GM19023 (cell line): Measurements from ENCODE around the gene DSTN.

Experiments used
- ATAC-seq: cut with Tn5 transposase; IDR thresholded peaks from one replicate; pipeline ENCODE4 v1.9.1; 2021; ENCODE audit warnings: mild to moderate bottlenecking, moderate library complexity; ENCODE audit not compliant: unreplicated experiment

DSTN gene

GRCh38 chr20:17611540-17612286, 41.8 kb downstream of the DSTN start:
- ATAC-seq: no peak

- no peak for ATAC-seq
These were observed 42.6 kb downstream of the DSTN start for GRCh38 chr20:17612287-17612991.

- ATAC-seq: no peak
These were observed 43.1 kb downstream of the DSTN start for GRCh38 chr20:17612992-17613327.

GRCh38 chr20:17613328-17614175, 43.7 kb downstream of the DSTN start:
- ATAC-seq: no peak

GRCh38 chr20:17614176-17614811, 44.4 kb downstream of the DSTN start:
- ATAC-seq: no peak

- ATAC-seq: no peak
These were observed 45.2 kb downstream of the DSTN start for GRCh38 chr20:17614812-17615644.

GRCh38 chr20:17615645-17616479, 46.0 kb downstream of the DSTN start:
- ATAC-seq: no peak

- no peak for ATAC-seq
These were observed 46.8 kb downstream of the DSTN start for GRCh38 chr20:17616480-17617211.

GRCh38 chr20:17617212-17617867, 47.5 kb downstream of the DSTN start:
- no peak for ATAC-seq

GRCh38 chr20:17617868-17618672, 48.2 kb downstream of the DSTN start:
- no peak for ATAC-seq

GRCh38 chr20:17618673-17619013, 48.8 kb downstream of the DSTN start:
- no peak for ATAC-seq

- no peak for ATAC-seq
These were observed 49.6 kb downstream of the DSTN start for GRCh38 chr20:17619351-17620093.

- ATAC-seq: no peak
These were observed 50.7 kb downstream of the DSTN start for GRCh38 chr20:17620371-17621228.

GRCh38 chr20:17621229-17621968, 51.5 kb downstream of the DSTN start:
- ATAC-seq: no peak
